ENCODE data around the gene CA12. TPM values are rescaled to one million over a fixed set of nuclear protein-coding genes. Genes with fewer than 3 reads are reported as not detected.

Gene CA12
- total and polyA plus RNA-seq, 8 donors: 7.5 to 49.6 (median 25.9) TPM

GRCh38 chr15:63341898-63342297, 39.7 kb downstream of the CA12 start:
- 94 to 95% methylated on average over 4 of the region's 4 CpGs for WGBS, 2 donors
- Histone ChIP-seq H3K9me3 (no peaks in the 10 kb centered on the region), H3K4me3 (no peak overlapping the region), H3K27ac (no peak overlapping the region), H3K27me3 (no peaks in the 10 kb centered on the region), H3K36me3 (no peaks in the 10 kb centered on the region), H3K4me1 (peaks cover 0 to 1% (median 0%) of the 10 kb centered on the region in 3 donors)
- FAIRE-seq (no peak), DNase-seq (no peak), ATAC-seq (no peak)
- intact Hi-C loops (cut with DNase I): no loop called here
- no peak for TF ChIP-seq CTCF (IDR thresholded peaks at IDR 0.05)

GRCh38 chr15:63340878-63341277, 40.8 kb downstream of the CA12 start:
- Histone ChIP-seq H3K4me1 (no peaks in the 10 kb centered on the region), H3K4me3 (no peak overlapping the region), H3K27me3 (no peaks in the 10 kb centered on the region), H3K27ac (no peak overlapping the region), H3K36me3 (no peaks in the 10 kb centered on the region), H3K9me3 (no peaks in the 10 kb centered on the region)
- no peak for TF ChIP-seq CTCF (IDR thresholded peaks at IDR 0.05)
- FAIRE-seq (no peak), DNase-seq (no peak), ATAC-seq (no peak)
- intact Hi-C loops (cut with DNase I): no loop called here
- 86% methylated on average over 3 of the region's 3 CpGs for WGBS, 2 donors

- Histone ChIP-seq H3K36me3 (no peaks in the 10 kb centered on the region), H3K27ac (no peak overlapping the region), H3K4me1 (no peaks in the 10 kb centered on the region), H3K9me3 (no peaks in the 10 kb centered on the region), H3K27me3 (no peaks in the 10 kb centered on the region), H3K4me3 (no peak overlapping the region)
- intact Hi-C loops (cut with DNase I): no loop called here
- 78 to 79% methylated on average over 8 of the region's 8 CpGs for WGBS, 2 donors
- ATAC-seq (no peak), DNase-seq (no peak), FAIRE-seq (no peak)
- TF ChIP-seq CTCF (IDR thresholded peaks at IDR 0.05): no peak
These were observed 41.3 kb downstream of the CA12 start for GRCh38 chr15:63340353-63340752.

GRCh38 chr15:63339836-63340235, 41.8 kb downstream of the CA12 start:
- DNase-seq: no peak
- Histone ChIP-seq H3K36me3 (no peaks in the 10 kb centered on the region), H3K4me3 (no peak overlapping the region), H3K27me3 (no peaks in the 10 kb centered on the region), H3K4me1 (no peaks in the 10 kb centered on the region), H3K27ac (no peak overlapping the region), H3K9me3 (no peaks in the 10 kb centered on the region)
- no peak for TF ChIP-seq CTCF (IDR thresholded peaks at IDR 0.05)
- intact Hi-C loops (cut with DNase I): no loop called here
- FAIRE-seq: no peak
- ATAC-seq: no peak
- WGBS, 2 donors: 47% methylated on average over 1 of the region's 1 CpG

GRCh38 chr15:63339006-63339766, 42.5 kb downstream of the CA12 start:
- ATAC-seq: no peak

More at GRCh38 chr15:63339006-63339766, 42.5 kb downstream of the CA12 start:
- H3K27ac ChIP-seq: no peak overlapping the region
- intact Hi-C loops (cut with DNase I): no loop called here
- H3K4me1 ChIP-seq: no peaks in the 10 kb centered on the region
- no peak for FAIRE-seq
- no peaks in the 10 kb centered on the region for H3K27me3 ChIP-seq
- DNase-seq: no peak
- WGBS, 2 donors: 90 to 92% methylated on average over 10 of the region's 10 CpGs
- H3K4me3 ChIP-seq: no peak overlapping the region
- no peak for TF ChIP-seq CTCF (IDR thresholded peaks at IDR 0.05)
- no peaks in the 10 kb centered on the region for H3K36me3 ChIP-seq
- H3K9me3 ChIP-seq: no peaks in the 10 kb centered on the region
